Panc1 (cell line): Measurements from ENCODE around the gene MLANA. TPM values are rescaled to one million over a fixed set of nuclear protein-coding genes. Genes with fewer than 3 reads are reported as not detected.

Experiments used
- ATAC-seq: fragments of 200-7000 bp; cut with Tn5 transposase; 2 replicates; pipeline ENCODE4 v1.9.1; 2020; ENCODE audit warnings: mild to moderate bottlenecking, moderate library complexity
- Bru-seq: library from RNA; stranded (reverse); fragments of 400-500 nt; gene quantifications from one replicate; lab custom pipeline; 2021; lab: Mats Ljungman, UMichigan
- BruChase-seq, 2 experiments: library from RNA; stranded (reverse); fragments of 400-500 nt; gene quantifications; one replicate each; lab custom pipeline; 2021; lab: Mats Ljungman, UMichigan
- BruUV-seq: library from RNA; stranded (reverse); fragments of 400-500 nt; replicated peaks from 2 replicates; lab custom pipeline; 2021; lab: Mats Ljungman, UMichigan
- CTCF ChIA-PET: fragments of 300-600 bp; sonication (Branson Sonifier 250); formaldehyde crosslinking; loops from one replicate; lab custom pipeline; 2022; ENCODE audit warnings: antibody characterized with exemption; lab: Charles Lee
- POLR2A ChIA-PET: fragments of 300-600 bp; sonication (Branson Sonifier 250); formaldehyde crosslinking; loops from one replicate; lab custom pipeline; 2022; ENCODE audit warnings: antibody characterized with exemption; lab: Charles Lee
- DNase-seq: peaks from one replicate; pipeline ENCODE4 v3.0.0-alpha.2; 2010; ENCODE audit warnings: low read depth, low spot score
- H3K27ac ChIP-seq: 2 replicates; pipeline ENCODE4 v1.5.1; 2011; ENCODE audit warnings: mild to moderate bottlenecking, low read length, inconsistent platforms
- H3K27me3 ChIP-seq: fragments of 200-500 bp; sonication (Bioruptor generic); 2 replicates; pipeline ENCODE4 v1.6.0; 2014; ENCODE audit warnings: low read length, inconsistent platforms; ENCODE audit not compliant: control insufficient read depth, insufficient read depth
- H3K36me3 ChIP-seq: fragments of 200-500 bp; sonication (Bioruptor generic); 2 replicates; pipeline ENCODE4 v1.5.1; 2014; ENCODE audit warnings: inconsistent platforms, mild to moderate bottlenecking, low read length, moderate library complexity; ENCODE audit not compliant: control insufficient read depth, insufficient read depth
- H3K4me1 ChIP-seq: 2 replicates; pipeline ENCODE4 v1.5.1; 2011; ENCODE audit warnings: inconsistent platforms, mild to moderate bottlenecking, low read length, moderate library complexity; ENCODE audit not compliant: control insufficient read depth, insufficient read depth
- H3K4me3 ChIP-seq, 2 experiments: 2 replicates each; pipeline ENCODE4 v1.5.1; 2011 to 2012; ENCODE audit warnings: low read depth in 2 of 2, low read length in 2 of 2, mild to moderate bottlenecking in 2 of 2, inconsistent platforms in 1 of 2, moderate library complexity in 1 of 2
- H3K9me3 ChIP-seq: fragments of 200-500 bp; sonication (Bioruptor generic); 2 replicates; pipeline ENCODE4 v1.5.1; 2014; ENCODE audit warnings: low read depth, mild to moderate bottlenecking, inconsistent platforms, low read length, moderate library complexity; ENCODE audit not compliant: control insufficient read depth, insufficient read depth
- CTCF ChIP-seq: fragments of 450-650 bp; IDR thresholded peaks from 2 replicates; pipeline ENCODE4 v1.5.1; 2017; ENCODE audit warnings: mild to moderate bottlenecking
- POLR2AphosphoS5 ChIP-seq: IDR thresholded peaks from 2 replicates; pipeline ENCODE4 v1.6.1; 2012; ENCODE audit warnings: mild to moderate bottlenecking, low read depth, low read length, moderate library complexity
- REST ChIP-seq, 2 experiments: IDR thresholded peaks; 2 replicates each; pipeline ENCODE4 v1.6.1; 2011 to 2012; ENCODE audit warnings: low read depth in 2 of 2, control low read depth in 1 of 2, low read length in 1 of 2, mild to moderate bottlenecking in 1 of 2, moderate library complexity in 1 of 2; ENCODE audit not compliant: insufficient read depth in 1 of 2
- SIN3A ChIP-seq: IDR thresholded peaks from 2 replicates; pipeline ENCODE4 v1.6.1; 2012; ENCODE audit warnings: low read depth, mild to moderate bottlenecking, low read length, moderate library complexity, borderline replicate concordance; ENCODE audit not compliant: insufficient read depth
- TCF7L2 ChIP-seq: IDR thresholded peaks from 2 replicates; pipeline ENCODE4 v1.6.1; 2011; ENCODE audit warnings: mild to moderate bottlenecking, low read depth, low read length, inconsistent platforms
- in situ Hi-C: cut with HindIII; loops from 2 replicates; pipeline ENCODE4 v1.10.0; 2016; ENCODE audit warnings: low sequenced_read_pairs, low pct_unique_long_range_greater_than_20kb
- intact Hi-C: fragments of 100-400 bp; cut with micrococcal nuclease; formaldehyde crosslinking; loops from one replicate; pipeline ENCODE4 v1.10.0; 2022; ENCODE audit not compliant: unreplicated experiment
- long read RNA-seq: library from polyadenylated mRNA; unstranded; transcript quantifications from one replicate; pipeline ENCODE4 v2.0.0, GENCODE V29; 2021; ENCODE audit not compliant: unreplicated experiment
- polyA plus RNA-seq: library from polyadenylated mRNA; unstranded; fragments of >200 nt; gene quantifications from one replicate; pipeline ENCODE4 v1.2.1, GENCODE V29; 2012; ENCODE audit warnings: missing spikeins; ENCODE audit not compliant: insufficient read length
- total RNA-seq: library from RNA; stranded (reverse); gene quantifications from one replicate; pipeline ENCODE4 v1.2.1, GENCODE V29; 2021; ENCODE audit not compliant: unreplicated experiment

The MLANA gene
- total RNA-seq (not detected), Bru-seq, nascent RNA (not detected), BruChase-seq, experiment 1, labeled RNA remaining after a 2-hour chase (percentile 5 among the genes with signal in this experiment), BruChase-seq, experiment 2, labeled RNA remaining after a 6-hour chase (not detected)
- polyA plus RNA-seq, result 0.34 TPM
- long read RNA-seq, partial matches to known transcripts, result 0 of 1 reads
- long read RNA-seq, other reads (novel, unspliced or antisense), result 1 of 1 reads

GRCh38 chr9:5890641-5891040 lies at the start of gene MLANA:
MLANA (plus strand) TSS chr9:5890889; CDS start chr9:5892475, 1,586 bp downstream.
- TF ChIP-seq TCF7L2, result no peak
- TF ChIP-seq POLR2AphosphoS5, result no peak
- DNase-seq (no peak), ATAC-seq (no peak)
- no peaks in the 10 kb centered on the region for H3K36me3 ChIP-seq
- no peaks in the 10 kb centered on the region for H3K9me3 ChIP-seq
- intact Hi-C loops (no loop called here), in situ Hi-C loops (no loop called here)
- no peaks in the 10 kb centered on the region for H3K4me1 ChIP-seq
- no peak within 1 kb of the TSS for H3K4me3 ChIP-seq
- POLR2A ChIA-PET, result no interaction called here
- no peak within 1 kb of the TSS for H3K27ac ChIP-seq
- BruUV-seq, result no TSS peak
- CTCF ChIA-PET, result no interaction called here
- H3K27me3 ChIP-seq, result no peaks in the 10 kb centered on the region

GRCh38 chr9:5841771-5842573 lies 48.7 kb upstream of the MLANA start:
- ChIA-PET CTCF (interaction anchor here (0.6 to 0.7 kb wide), 2 partner anchors 69 to 241 kb away, joined by 3 to 4 read pairs; no protein-coding TSS in a partner anchor), POLR2A (no interaction called here)
- BruUV-seq, result no TSS peak
- TF ChIP-seq CTCF (no peak), TCF7L2 (no peak), SIN3A (no peak), POLR2AphosphoS5 (no peak)
- no peak for DNase-seq
- no peak for ATAC-seq
- in situ Hi-C loops, result no loop called here
- H3K4me3 ChIP-seq, result no peak overlapping the region
- no peaks in the 10 kb centered on the region; the same call in 1 of the 2 replicates for H3K4me1 ChIP-seq
- intact Hi-C loops, result no loop called here
- no peak overlapping the region for H3K27ac ChIP-seq
- H3K27me3 ChIP-seq, result no peaks in the 10 kb centered on the region
- H3K36me3 ChIP-seq, result no peaks in the 10 kb centered on the region
- no peaks in the 10 kb centered on the region for H3K9me3 ChIP-seq

- in situ Hi-C loops, result no loop called here
- DNase-seq, result no peak
Measured at GRCh38 chr9:5842929-5843793, 47.5 kb upstream of the MLANA start.

More at GRCh38 chr9:5842929-5843793, 47.5 kb upstream of the MLANA start:
- ChIA-PET CTCF (interaction anchor here (0.6 kb wide), 1 partner anchor 242 kb away, joined by 4 read pairs; no protein-coding TSS in a partner anchor), POLR2A (no interaction called here)
- no peaks in the 10 kb centered on the region for H3K9me3 ChIP-seq
- no peaks in the 10 kb centered on the region for H3K27me3 ChIP-seq
- TF ChIP-seq CTCF, result no peak
- no peak for TF ChIP-seq TCF7L2
- TF ChIP-seq POLR2AphosphoS5, result no peak
- TF ChIP-seq SIN3A, result no peak
- no peak for TF ChIP-seq REST (IDR thresholded peaks at IDR 0.05; ENCODE audit: insufficient read depth in 1 of 2, low read depth in 2 of 2, low read length in 1 of 2)
- no peaks in the 10 kb centered on the region; the same call in 1 of the 2 replicates for H3K4me1 ChIP-seq
- no TSS peak for BruUV-seq
- peak overlapping the region in 1 of 2 experiments; percentile 24; a peak in 2 of 4 replicates for H3K4me3 ChIP-seq
- ATAC-seq, result peak; percentile 42; the same call in 1 of the 2 replicates
- H3K36me3 ChIP-seq, result no peaks in the 10 kb centered on the region
- intact Hi-C loops, result no loop called here
- peak overlapping the region; percentile 59 for H3K27ac ChIP-seq
